IgD-negative memory B cell (primary cell): Measurements from ENCODE around the gene MAP3K3. TPM values are rescaled to one million over a fixed set of nuclear protein-coding genes. Genes with fewer than 3 reads are reported as not detected.
A peak's percentile ranks its signal among the peaks of the same experiment; 100 is the strongest.

Experiments used
- H3K27ac Mint-ChIP-seq, 3 donors: one replicate each; pipeline ENCODE4 v1.8.0; 2020 to 2022; ENCODE audit warnings: mild to moderate bottlenecking in 3 of 3, mixed read lengths in 3 of 3, moderate library complexity in 1 of 3
- H3K27me3 Mint-ChIP-seq: one replicate; pipeline ENCODE4 v1.8.0; 2021; ENCODE audit warnings: mixed read lengths
- H3K36me3 Mint-ChIP-seq: one replicate; pipeline ENCODE4 v1.8.0; 2020; ENCODE audit warnings: mild to moderate bottlenecking, mixed read lengths
- H3K4me1 Mint-ChIP-seq, 3 donors: one replicate each; pipeline ENCODE4 v1.8.0; 2020 to 2022; ENCODE audit warnings: mixed read lengths in 3 of 3, mild to moderate bottlenecking in 1 of 3
- H3K4me3 Mint-ChIP-seq, 4 donors: one replicate each; pipeline ENCODE4 v1.8.0; 2020 to 2022; ENCODE audit warnings: mild to moderate bottlenecking in 4 of 4, mixed read lengths in 4 of 4, moderate library complexity in 3 of 4
- H3K9me3 Mint-ChIP-seq, 3 donors: one replicate each; pipeline ENCODE4 v1.8.0; 2020 to 2021; ENCODE audit warnings: mixed read lengths in 3 of 3, mild to moderate bottlenecking in 1 of 3
- polyA plus RNA-seq: library from polyadenylated mRNA; unstranded; fragments of 300-500 nt; fragmentation: Illumina TruSeq; gene quantifications from one replicate; pipeline ENCODE4 v1.2.3, GENCODE V29; 2021

The MAP3K3 gene
- polyA plus RNA-seq, 1 donor from 2014 or later: 22.5 TPM

GRCh38 chr17:63698886-63699637 is 76.8 kb downstream of the MAP3K3 start:
- Mint-ChIP-seq H3K36me3 (peaks cover 10% of the 10 kb centered on the region), H3K9me3 (no peaks in the 10 kb centered on the region), H3K27ac (peak overlapping the region; percentile 92 to 99 (median 97)), H3K4me1 (peaks cover 46 to 48% (median 48%) of the 10 kb centered on the region in 3 donors), H3K4me3 (peak overlapping the region; percentile 87 to 100 (median 96)), H3K27me3 (no peaks in the 10 kb centered on the region)

GRCh38 chr17:63699638-63700527 is 77.7 kb downstream of the MAP3K3 start, which contains the start of gene LIMD2:
Gene LIMD2 (minus strand): TSS chr17:63700125. CDS start chr17:63699298, 827 bp downstream.
- Mint-ChIP-seq H3K4me3 (peak within 1 kb of the TSS; percentile 93 to 100 (median 98)), H3K9me3 (no peaks in the 10 kb centered on the region), H3K36me3 (peaks cover 10% of the 10 kb centered on the region), H3K27me3 (no peaks in the 10 kb centered on the region), H3K4me1 (peaks cover 41 to 50% (median 44%) of the 10 kb centered on the region in 3 donors), H3K27ac (peak within 1 kb of the TSS; percentile 98 to 100 (median 99))

- Mint-ChIP-seq H3K27me3 (no peaks in the 10 kb centered on the region), H3K4me1 (peaks cover 40 to 50% (median 46%) of the 10 kb centered on the region in 3 donors), H3K4me3 (peak overlapping the region; percentile 90 to 98 (median 96)), H3K27ac (peak overlapping the region; percentile 98 to 100 (median 99)), H3K36me3 (peaks cover 12% of the 10 kb centered on the region), H3K9me3 (no peaks in the 10 kb centered on the region)
Observed at GRCh38 chr17:63700528-63701455, 78.6 kb downstream of the MAP3K3 start.

- Mint-ChIP-seq H3K27me3 (no peaks in the 10 kb centered on the region), H3K9me3 (no peaks in the 10 kb centered on the region), H3K27ac (peak overlapping the region; percentile 98 to 100 (median 99)), H3K36me3 (peaks cover 12% of the 10 kb centered on the region), H3K4me3 (peak overlapping the region; percentile 90 to 98 (median 96)), H3K4me1 (peaks cover 41 to 49% (median 45%) of the 10 kb centered on the region in 3 donors)
Observed at GRCh38 chr17:63701456-63701820, 79.2 kb downstream of the MAP3K3 start.

GRCh38 chr17:63701868-63702720 is 79.9 kb downstream of the MAP3K3 start:
- H3K4me3 Mint-ChIP-seq: peak overlapping the region; percentile 90 to 98 (median 96)
- peak overlapping the region; percentile 98 to 100 (median 99) for H3K27ac Mint-ChIP-seq
- peaks cover 36 to 47% (median 39%) of the 10 kb centered on the region in 3 donors for H3K4me1 Mint-ChIP-seq
- peaks cover 12% of the 10 kb centered on the region for H3K36me3 Mint-ChIP-seq
- no peaks in the 10 kb centered on the region for H3K27me3 Mint-ChIP-seq
- no peaks in the 10 kb centered on the region for H3K9me3 Mint-ChIP-seq

- peak overlapping the region; percentile 98 to 100 (median 99) for H3K27ac Mint-ChIP-seq
- peaks cover 33 to 46% (median 33%) of the 10 kb centered on the region in 3 donors for H3K4me1 Mint-ChIP-seq
Observed at GRCh38 chr17:63702721-63703015, 80.5 kb downstream of the MAP3K3 start.

GRCh38 chr17:63703029-63703428 is 80.8 kb downstream of the MAP3K3 start:
- peak overlapping the region; percentile 90 to 98 (median 96) for H3K4me3 Mint-ChIP-seq
- no peaks in the 10 kb centered on the region for H3K27me3 Mint-ChIP-seq
- peaks cover 7% of the 10 kb centered on the region for H3K36me3 Mint-ChIP-seq

More at GRCh38 chr17:63702721-63703015, 80.5 kb downstream of the MAP3K3 start:
- H3K36me3 Mint-ChIP-seq: peaks cover 9% of the 10 kb centered on the region
- no peaks in the 10 kb centered on the region for H3K27me3 Mint-ChIP-seq
- H3K9me3 Mint-ChIP-seq: no peaks in the 10 kb centered on the region
- peak overlapping the region; percentile 90 to 98 (median 96) for H3K4me3 Mint-ChIP-seq

GRCh38 chr17:63703556-63704258 is 81.5 kb downstream of the MAP3K3 start:
- Mint-ChIP-seq H3K27me3 (no peaks in the 10 kb centered on the region), H3K27ac (peak overlapping the region; percentile 83 to 100 (median 97)), H3K4me3 (peak overlapping the region in 3 of 4 donors; percentile 73 to 98 (median 76)), H3K9me3 (no peaks in the 10 kb centered on the region), H3K36me3 (peaks cover 5% of the 10 kb centered on the region), H3K4me1 (peaks cover 33 to 48% (median 35%) of the 10 kb centered on the region in 3 donors)

More at GRCh38 chr17:63703029-63703428, 80.8 kb downstream of the MAP3K3 start:
- Mint-ChIP-seq H3K4me1 (peaks cover 30 to 46% (median 32%) of the 10 kb centered on the region in 3 donors), H3K27ac (peak overlapping the region; percentile 98 to 100 (median 99)), H3K9me3 (no peaks in the 10 kb centered on the region)

- Mint-ChIP-seq H3K36me3 (peaks cover 5% of the 10 kb centered on the region), H3K27ac (peak overlapping the region; percentile 39 to 100 (median 97)), H3K9me3 (no peaks in the 10 kb centered on the region), H3K27me3 (no peaks in the 10 kb centered on the region), H3K4me1 (peaks cover 36 to 51% (median 40%) of the 10 kb centered on the region in 3 donors), H3K4me3 (peak overlapping the region in 1 of 4 donors; percentile 73)
Observed at GRCh38 chr17:63704259-63704576, 82.0 kb downstream of the MAP3K3 start.

- Mint-ChIP-seq H3K27me3 (no peaks in the 10 kb centered on the region), H3K27ac (peak overlapping the region in 2 of 3 donors; percentile 97 to 100), H3K9me3 (no peaks in the 10 kb centered on the region), H3K36me3 (peaks cover 5% of the 10 kb centered on the region), H3K4me1 (peaks cover 39 to 54% (median 43%) of the 10 kb centered on the region in 3 donors), H3K4me3 (peak overlapping the region in 3 of 4 donors; percentile 61 to 80 (median 72))
Observed at GRCh38 chr17:63704836-63705235, 82.6 kb downstream of the MAP3K3 start.

- no peaks in the 10 kb centered on the region for H3K9me3 Mint-ChIP-seq
- peak overlapping the region; percentile 50 to 80 (median 66) for H3K4me3 Mint-ChIP-seq
- H3K27me3 Mint-ChIP-seq: no peaks in the 10 kb centered on the region
- H3K4me1 Mint-ChIP-seq: peaks cover 43 to 60% (median 49%) of the 10 kb centered on the region in 3 donors
- H3K27ac Mint-ChIP-seq: peak overlapping the region in 2 of 3 donors; percentile 97 to 100
- peaks cover 5% of the 10 kb centered on the region for H3K36me3 Mint-ChIP-seq
Observed at GRCh38 chr17:63705657-63706056, 83.4 kb downstream of the MAP3K3 start.

- Mint-ChIP-seq H3K27me3 (no peaks in the 10 kb centered on the region), H3K4me1 (peaks cover 42 to 59% (median 46%) of the 10 kb centered on the region in 3 donors), H3K4me3 (peak overlapping the region in 2 of 4 donors; percentile 46 to 75), H3K9me3 (no peaks in the 10 kb centered on the region), H3K36me3 (peaks cover 3% of the 10 kb centered on the region), H3K27ac (peak overlapping the region; percentile 92 to 100 (median 97))
Observed at GRCh38 chr17:63706336-63707082, 84.3 kb downstream of the MAP3K3 start.
